Prostate gland (tissue), 2 donors: ENCODE results near the gene RCBTB2.

Experiments used
- CTCF ChIP-seq, 4 experiments: fragments of 200-600 bp in 2 of 4; fragments of 450-650 bp in 2 of 4; sonication (generic) in 2 of 4; IDR thresholded peaks; 1 replicate in 3 of 4; 2 replicates in 1 of 4; pipeline ENCODE4 v1.5.1; 2016 to 2019; ENCODE audit warnings: antibody characterized with exemption in 4 of 4, mild to moderate bottlenecking in 2 of 4, moderate library complexity in 2 of 4
- POLR2A ChIP-seq: fragments of 450-650 bp; IDR thresholded peaks from one replicate; pipeline ENCODE4 v1.6.1; 2016; ENCODE audit warnings: antibody characterized with exemption, mild to moderate bottlenecking

GRCh38 chr13:48492096-48492440 is 40.8 kb downstream of the RCBTB2 start:
- TF ChIP-seq CTCF (IDR thresholded peaks at IDR 0.05) (no peak), POLR2A (no peak)
